Heart left ventricle (tissue), 13 donors: ENCODE results near the gene NKX2-4.

ENCODE experiments used
- CTCF ChIP-seq, 12 donors: fragments of 200-600 bp; sonication (generic) in 4 of 12; IDR thresholded peaks; one replicate each; pipeline versions ENCODE4 v1.5.0 to v1.8.0; 2018 to 2022; ENCODE audit warnings: antibody characterized with exemption in 12 of 12, mild to moderate bottlenecking in 5 of 12
- POLR2A ChIP-seq, 2 donors: fragments of 450-650 bp; IDR thresholded peaks; one replicate each; pipeline ENCODE4 v1.6.1; 2017; ENCODE audit warnings: antibody characterized with exemption in 2 of 2, mild to moderate bottlenecking in 2 of 2, moderate library complexity in 2 of 2
- donor health status: ischemic (EF 13 %, LVEDD 7.1; RV severe dilation, severe dysfunction).
- donor health status: DM: no; HTN: yes; CAD: no.
- donor health status: DM: no; HTN: no; CAD: no.
- donor health status: ischemic (EF 25% LVEDD 6.9; RV normal size, moderate dysfunction).
- donor health status: ischemic (EF 25% LVEDD 5.7; RV mildly dilated, moderate dysfunction).
- donor health status: ischemic (EF 35%, LVEDD 5.7; RV mildly dilated, moderate dysfunction).
- donor health status: nonischemic (EF 11% LVEDD 7.7; RV severe dilation, severe dysfunction).
- donor health status: DM: yes; HTN: yes; CAD: no.
- donor health status: PGD.
- donor health status: ischemic (EF 29% LVEDD 5.4; RV normal size, mild dysfunction).
- donor health status: nonischemic (EF 23%, LVEDD 6.1; RV moderate dilation, normal function).

- no peak for TF ChIP-seq CTCF (IDR thresholded peaks at IDR 0.05)
- no peak for TF ChIP-seq POLR2A (IDR thresholded peaks at IDR 0.05)
These were observed 39.9 kb upstream of the NKX2-4 start for GRCh38 chr20:21437248-21437647.
